T-helper 17 cell (primary cell): ENCODE measurements around the gene SCCPDH. TPM values are rescaled to one million over a fixed set of nuclear protein-coding genes. Genes with fewer than 3 reads are reported as not detected.

ENCODE experiments used
- ATAC-seq: fragments of 150-1000 bp; cut with Tn5 transposase; 2 replicates; pipeline ENCODE4 v1.10.0; 2021; ENCODE audit warnings: mild to moderate bottlenecking, moderate library complexity
- DNase-seq, 3 donors: peaks; one replicate each; pipeline versions ENCODE4 v3.0.0 to v3.0.0-alpha.2; 2020 to 2021
- H3K9me3 ChIP-seq: one replicate; pipeline ENCODE4 v1.7.0; 2013; ENCODE audit warnings: low read length, mild to moderate bottlenecking; ENCODE audit not compliant: control insufficient read depth, poor library complexity, severe bottlenecking
- H3K27ac Mint-ChIP-seq: one replicate; pipeline ENCODE4 v1.8.0; 2022; ENCODE audit warnings: mild to moderate bottlenecking, moderate library complexity, mixed read lengths
- H3K27me3 Mint-ChIP-seq: one replicate; pipeline ENCODE4 v1.8.0; 2022; ENCODE audit warnings: mixed read lengths
- H3K36me3 Mint-ChIP-seq: one replicate; pipeline ENCODE4 v1.8.0; 2022; ENCODE audit warnings: low read depth, mixed read lengths
- H3K4me1 Mint-ChIP-seq: one replicate; pipeline ENCODE4 v1.8.0; 2022; ENCODE audit warnings: mild to moderate bottlenecking, mixed read lengths
- H3K4me3 Mint-ChIP-seq: one replicate; pipeline ENCODE4 v1.8.0; 2022; ENCODE audit warnings: mild to moderate bottlenecking, moderate library complexity, mixed read lengths
- total RNA-seq, 4 donors: library from RNA in 2 of 4; stranded (reverse) in 2 of 4; gene quantifications; one replicate each; pipeline ENCODE4 v1.2.3 and lab custom pipeline; 2022 to 2026

The SCCPDH gene
- total RNA-seq, 2 donors from 2014 or later = 1.9 to 3.2 TPM

DNA sequence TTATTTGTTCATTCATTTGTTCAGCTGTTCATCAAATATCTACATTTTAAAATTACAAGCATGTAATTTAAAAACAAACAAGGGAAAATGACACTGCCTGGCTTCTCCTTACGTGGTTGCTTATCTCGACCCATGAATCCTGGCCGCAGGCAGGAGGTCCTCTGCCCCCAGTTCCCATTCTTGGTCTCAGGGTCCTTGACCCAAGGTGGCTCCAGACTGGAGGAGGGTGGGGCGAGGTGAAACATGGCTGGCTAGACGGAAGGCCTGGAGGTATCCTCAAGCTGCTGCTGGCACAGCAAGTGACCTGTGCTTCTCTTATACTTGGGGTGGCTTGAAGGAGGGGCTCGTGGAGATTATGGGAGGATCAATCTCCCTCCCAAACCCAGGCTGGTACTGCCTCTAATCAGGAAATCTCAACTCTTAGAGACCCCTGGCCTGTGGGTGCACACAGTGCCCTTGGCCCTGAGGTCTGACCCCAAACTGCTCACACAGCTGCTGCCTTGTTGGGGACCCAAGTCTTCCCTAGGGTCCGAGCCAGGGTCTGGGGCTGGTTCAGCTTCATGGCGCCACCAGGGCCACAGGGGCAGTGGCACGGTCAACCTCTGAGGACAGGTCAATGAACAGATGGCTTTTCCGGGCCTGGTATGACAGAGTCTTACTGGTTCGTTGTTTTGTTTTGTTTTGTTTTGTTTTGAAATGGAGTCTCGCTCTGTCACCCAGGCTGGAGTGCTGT lies 63.7 kb downstream of the SCCPDH start:
- no peaks in the 10 kb centered on the region for H3K36me3 Mint-ChIP-seq
- H3K4me1 Mint-ChIP-seq = peaks cover 4% of the 10 kb centered on the region
- H3K27ac Mint-ChIP-seq = no peak overlapping the region
- no peak for DNase-seq
- no peaks in the 10 kb centered on the region for H3K9me3 ChIP-seq
- H3K4me3 Mint-ChIP-seq = no peak overlapping the region
- no peak for ATAC-seq
- peaks cover 23% of the 10 kb centered on the region for H3K27me3 Mint-ChIP-seq

DNA sequence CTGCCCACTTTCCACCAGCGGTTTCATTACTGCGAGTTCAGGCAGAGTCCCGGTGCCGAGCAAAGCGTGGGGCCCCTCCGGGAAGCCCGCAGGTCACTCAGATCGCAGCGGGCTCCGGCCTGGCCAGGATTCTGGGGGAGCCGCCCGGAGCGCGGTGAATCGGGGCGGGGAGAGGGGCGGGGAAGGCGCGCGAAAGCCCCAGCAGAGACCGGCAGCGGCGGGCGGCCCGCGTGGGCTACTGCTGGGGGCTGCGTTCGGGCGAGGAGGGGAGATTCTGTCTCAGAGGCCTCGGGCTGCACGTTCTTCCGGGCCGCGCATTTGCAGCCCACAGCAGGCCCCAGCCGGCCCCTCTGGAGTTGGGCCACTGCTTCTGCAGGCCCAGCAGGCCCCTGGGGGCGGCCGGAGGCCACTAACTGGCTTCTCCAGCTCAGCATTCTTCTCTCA lies 64.7 kb downstream of the SCCPDH start:
- no peaks in the 10 kb centered on the region for H3K36me3 Mint-ChIP-seq
- peaks cover 23% of the 10 kb centered on the region for H3K27me3 Mint-ChIP-seq
- H3K9me3 ChIP-seq = no peaks in the 10 kb centered on the region
- peaks cover 4% of the 10 kb centered on the region for H3K4me1 Mint-ChIP-seq
- H3K4me3 Mint-ChIP-seq = no peak overlapping the region
- DNase-seq (no peak), ATAC-seq (no peak)
- H3K27ac Mint-ChIP-seq = no peak overlapping the region

DNA sequence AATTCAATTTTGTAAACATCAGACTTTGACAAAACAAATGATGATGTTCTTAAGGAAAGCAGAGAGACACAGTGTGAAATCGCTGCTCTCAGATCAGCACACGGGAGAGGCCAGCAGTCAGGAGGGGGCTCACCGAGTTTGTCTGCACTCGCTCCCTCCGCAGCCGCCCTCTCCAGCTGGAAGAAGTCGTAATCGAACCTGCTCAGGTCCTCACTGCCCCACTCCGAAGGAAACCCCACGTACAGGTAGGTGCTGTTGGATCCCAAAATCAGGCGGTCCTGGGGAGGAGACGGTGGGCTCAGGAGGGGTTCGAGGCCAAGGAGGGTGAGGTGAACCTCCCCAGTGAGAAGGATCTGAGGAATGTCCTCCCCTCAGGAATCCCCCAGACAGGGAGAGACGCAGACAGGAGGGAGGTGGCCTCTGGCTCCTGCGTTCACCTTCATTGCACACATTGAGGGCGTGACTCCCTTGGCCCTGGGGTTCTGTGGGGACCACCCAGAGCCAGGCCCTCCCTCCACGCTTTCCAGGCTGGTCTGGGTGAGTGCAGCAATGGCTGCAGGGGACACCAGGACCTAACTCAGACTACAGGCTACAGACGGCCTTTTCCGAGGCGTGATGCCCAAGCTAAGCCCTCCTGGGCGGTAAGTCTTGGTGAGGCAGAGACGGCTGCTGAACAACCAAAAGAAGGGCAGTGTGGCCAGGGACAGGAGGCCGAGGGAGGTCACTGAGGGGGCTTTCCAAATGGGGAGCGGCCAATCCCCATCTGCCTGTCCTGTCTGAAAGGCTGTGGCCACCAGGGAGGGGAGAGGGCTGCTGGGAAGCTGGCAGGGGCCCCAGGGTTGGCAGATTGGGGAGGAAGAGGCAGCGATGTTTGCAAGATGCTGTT lies 65.5 kb downstream of the SCCPDH start:
- Mint-ChIP-seq H3K36me3 (no peaks in the 10 kb centered on the region), H3K4me3 (no peak overlapping the region), H3K27ac (no peak overlapping the region), H3K4me1 (peaks cover 3% of the 10 kb centered on the region), H3K27me3 (peaks cover 23% of the 10 kb centered on the region)
- no peaks in the 10 kb centered on the region for H3K9me3 ChIP-seq
- ATAC-seq = no peak
- no peak for DNase-seq

DNA sequence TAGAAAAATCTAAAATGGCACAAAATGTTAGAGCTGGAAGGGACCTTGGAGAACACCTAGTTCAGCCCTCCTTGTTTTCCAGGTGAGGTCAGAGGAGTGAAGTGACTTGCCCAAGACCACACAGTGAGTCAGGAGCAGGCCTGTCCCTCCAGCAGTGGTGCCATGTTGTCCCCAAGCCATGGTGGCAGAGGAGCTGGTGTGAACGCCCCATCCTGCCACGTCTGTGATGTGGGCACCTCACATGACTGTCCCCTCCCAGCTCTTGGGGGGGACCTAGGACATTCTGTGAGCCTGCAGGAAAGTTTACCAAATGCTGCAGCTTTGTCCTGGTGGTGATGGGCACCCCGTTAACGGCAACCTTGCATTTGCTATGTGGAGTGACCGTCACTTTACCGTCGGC lies 66.2 kb downstream of the SCCPDH start:
- H3K9me3 ChIP-seq = no peaks in the 10 kb centered on the region
- ATAC-seq (no peak), DNase-seq (no peak)
- Mint-ChIP-seq H3K4me1 (peaks cover 2% of the 10 kb centered on the region), H3K4me3 (no peak overlapping the region), H3K27ac (no peak overlapping the region), H3K27me3 (peaks cover 23% of the 10 kb centered on the region), H3K36me3 (no peaks in the 10 kb centered on the region)

DNA sequence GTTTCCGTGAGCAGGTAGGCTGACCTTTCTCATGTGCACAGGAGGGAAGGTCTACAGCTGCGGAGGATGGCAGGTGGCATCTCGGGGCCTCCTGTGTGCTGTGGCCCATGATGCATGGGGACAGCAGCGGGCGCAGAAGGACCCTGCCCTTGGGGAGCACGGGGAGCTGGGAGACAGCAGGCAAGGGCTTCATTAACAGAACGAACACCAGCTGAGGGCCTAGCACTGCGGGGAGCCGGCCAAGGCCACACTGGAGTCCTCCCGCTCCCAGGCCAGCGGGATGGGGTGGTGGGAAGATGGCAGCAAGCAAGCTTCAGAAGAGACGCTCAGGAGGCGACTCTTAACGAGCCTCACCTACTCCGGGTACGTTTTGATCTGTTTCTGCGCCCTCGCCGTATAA lies 66.6 kb downstream of the SCCPDH start:
- no peak overlapping the region for H3K4me3 Mint-ChIP-seq
- H3K4me1 Mint-ChIP-seq = peaks cover 2% of the 10 kb centered on the region
- no peak for DNase-seq
- no peaks in the 10 kb centered on the region for H3K36me3 Mint-ChIP-seq
- H3K27ac Mint-ChIP-seq = no peak overlapping the region
- ATAC-seq = no peak
- H3K27me3 Mint-ChIP-seq = peaks cover 23% of the 10 kb centered on the region
- no peaks in the 10 kb centered on the region for H3K9me3 ChIP-seq

DNA sequence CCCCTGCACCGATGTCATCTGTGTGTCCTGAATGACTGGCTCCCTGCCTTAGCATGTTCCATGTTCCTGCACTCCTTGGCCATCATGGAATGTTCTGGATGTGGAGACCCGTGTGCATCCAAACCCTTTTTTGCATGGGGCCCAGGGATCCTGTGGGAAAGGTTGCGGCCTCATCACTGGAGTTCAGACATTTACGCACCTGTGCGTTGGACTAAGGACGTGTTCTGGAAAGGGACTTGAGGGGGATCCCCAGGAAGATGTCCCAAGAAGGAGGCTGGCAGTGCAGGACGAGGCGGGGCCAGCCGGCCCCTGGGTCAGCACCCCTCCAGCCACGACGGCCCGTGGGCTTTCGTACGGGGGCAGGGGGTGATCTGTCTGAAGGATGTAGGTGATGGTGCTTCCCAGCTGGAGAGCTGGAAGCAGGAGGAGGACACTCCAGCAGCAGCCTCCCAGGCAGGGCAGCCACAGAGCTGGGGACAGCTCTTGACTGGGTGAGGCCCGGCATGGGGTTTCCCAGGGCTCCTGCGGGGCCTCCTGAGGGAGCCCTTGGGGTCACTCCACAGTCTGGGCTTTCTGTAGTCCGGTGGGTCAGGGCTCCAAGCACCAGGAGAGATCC lies 67.2 kb downstream of the SCCPDH start:
- peaks cover 23% of the 10 kb centered on the region for H3K27me3 Mint-ChIP-seq
- no peak overlapping the region for H3K4me3 Mint-ChIP-seq
- ATAC-seq = no peak
- no peaks in the 10 kb centered on the region for H3K36me3 Mint-ChIP-seq
- H3K9me3 ChIP-seq = no peaks in the 10 kb centered on the region
- H3K4me1 Mint-ChIP-seq = peaks cover 2% of the 10 kb centered on the region
- no peak for DNase-seq
- H3K27ac Mint-ChIP-seq = no peak overlapping the region

DNA sequence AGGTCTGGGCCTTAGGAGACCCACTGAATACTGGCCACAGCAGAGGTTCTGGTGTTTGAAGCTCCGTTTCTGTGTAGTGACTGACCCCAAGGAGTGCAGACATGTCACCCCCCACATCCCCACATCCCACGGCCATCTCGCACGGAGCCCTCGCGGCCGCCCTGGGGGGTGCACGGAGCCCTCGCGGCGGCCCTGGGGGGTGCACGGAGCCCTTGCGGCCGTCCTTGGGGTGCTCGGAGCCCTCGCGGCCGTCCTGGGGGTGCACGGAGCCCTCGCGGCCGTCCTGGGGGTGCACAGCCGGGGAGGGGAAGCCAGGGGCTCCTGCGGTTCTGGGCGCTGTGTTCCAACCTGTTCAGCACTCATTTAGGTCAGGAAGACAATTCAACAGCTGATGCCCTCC lies 68.4 kb downstream of the SCCPDH start:
- no peaks in the 10 kb centered on the region for H3K9me3 ChIP-seq
- ATAC-seq = no peak
- no peak overlapping the region for H3K27ac Mint-ChIP-seq
- DNase-seq = no peak
- H3K4me1 Mint-ChIP-seq = peaks cover 2% of the 10 kb centered on the region
- H3K36me3 Mint-ChIP-seq = no peaks in the 10 kb centered on the region
- H3K27me3 Mint-ChIP-seq = peaks cover 23% of the 10 kb centered on the region
- H3K4me3 Mint-ChIP-seq = no peak overlapping the region

DNA sequence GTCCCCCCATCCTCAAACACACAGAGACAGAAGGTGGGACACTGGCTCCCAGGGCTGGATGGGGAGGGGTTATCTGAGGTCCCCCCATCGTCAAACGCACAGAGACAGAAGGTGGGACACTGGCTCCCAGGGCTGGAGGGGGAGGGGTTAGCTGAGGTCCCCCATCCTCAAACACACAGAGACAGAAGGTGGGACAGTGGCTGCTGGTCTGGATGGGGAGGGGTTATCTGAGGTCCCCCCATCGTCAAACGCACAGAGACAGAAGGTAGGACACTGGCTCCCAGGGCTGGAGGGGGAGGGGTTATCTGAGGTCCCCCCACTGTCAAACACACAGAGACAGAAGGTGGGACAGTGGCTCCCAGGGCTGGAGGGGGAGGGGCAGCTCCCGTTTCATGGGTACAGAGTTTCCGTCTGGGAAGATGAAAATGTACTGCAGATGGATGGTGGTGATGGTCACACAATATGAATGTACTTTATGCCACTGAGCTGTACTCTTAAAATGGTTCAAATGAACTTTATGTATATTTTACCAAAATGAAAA lies 69.2 kb downstream of the SCCPDH start:
- H3K4me3 Mint-ChIP-seq = no peak overlapping the region
- H3K27ac Mint-ChIP-seq = no peak overlapping the region

DNA sequence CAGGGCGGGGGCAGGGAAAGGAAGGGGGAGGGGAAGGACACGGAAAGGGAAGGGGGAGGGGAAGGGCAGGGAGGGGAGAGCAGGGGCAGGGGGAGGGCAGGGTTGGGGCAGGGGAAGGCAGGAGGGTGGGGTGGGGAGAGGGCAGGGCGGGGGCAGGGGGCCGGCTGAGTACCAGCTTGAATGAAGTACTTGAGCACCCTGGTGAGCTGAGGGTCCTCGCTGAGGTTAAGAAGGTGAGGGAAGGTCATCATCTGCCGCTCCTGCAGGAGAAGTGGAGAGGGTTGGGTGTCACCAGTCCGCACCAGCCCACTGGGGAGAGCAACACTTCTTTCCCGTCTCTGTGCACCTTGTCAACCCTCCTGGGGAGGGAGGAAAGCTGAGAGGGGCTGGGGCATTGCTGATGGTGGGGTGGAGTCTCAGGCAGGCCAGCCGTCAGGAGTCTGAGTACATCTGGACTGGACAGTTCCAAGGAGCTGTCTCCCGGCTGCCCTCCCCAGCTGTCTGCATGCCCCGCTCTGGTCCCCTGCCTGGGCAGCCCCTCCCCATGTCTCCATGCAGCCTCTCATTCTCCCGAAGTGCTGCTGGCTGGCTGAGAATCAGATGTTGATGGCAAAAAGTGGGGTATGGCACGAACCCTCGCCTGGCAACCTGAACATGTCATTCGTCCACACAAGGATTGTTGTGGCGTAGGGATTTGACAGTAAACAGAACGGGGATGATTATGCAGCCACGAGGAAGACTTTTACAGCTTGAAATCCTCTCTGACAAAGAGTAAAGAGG lies 70.0 kb downstream of the SCCPDH start:
- no peaks in the 10 kb centered on the region for H3K36me3 Mint-ChIP-seq
- no peak overlapping the region for H3K4me3 Mint-ChIP-seq
- H3K27ac Mint-ChIP-seq = no peak overlapping the region
- peaks cover under 1% of the 10 kb centered on the region for H3K4me1 Mint-ChIP-seq
- H3K27me3 Mint-ChIP-seq = peaks cover 34% of the 10 kb centered on the region
- no peak for DNase-seq
- no peak for ATAC-seq
- H3K9me3 ChIP-seq = no peaks in the 10 kb centered on the region

More for the DNA sequence above, 69.2 kb downstream of the SCCPDH start:
- Mint-ChIP-seq H3K27me3 (peaks cover 28% of the 10 kb centered on the region), H3K4me1 (peaks cover 2% of the 10 kb centered on the region), H3K36me3 (no peaks in the 10 kb centered on the region)
- H3K9me3 ChIP-seq = no peaks in the 10 kb centered on the region
- DNase-seq = no peak
- ATAC-seq = no peak

DNA sequence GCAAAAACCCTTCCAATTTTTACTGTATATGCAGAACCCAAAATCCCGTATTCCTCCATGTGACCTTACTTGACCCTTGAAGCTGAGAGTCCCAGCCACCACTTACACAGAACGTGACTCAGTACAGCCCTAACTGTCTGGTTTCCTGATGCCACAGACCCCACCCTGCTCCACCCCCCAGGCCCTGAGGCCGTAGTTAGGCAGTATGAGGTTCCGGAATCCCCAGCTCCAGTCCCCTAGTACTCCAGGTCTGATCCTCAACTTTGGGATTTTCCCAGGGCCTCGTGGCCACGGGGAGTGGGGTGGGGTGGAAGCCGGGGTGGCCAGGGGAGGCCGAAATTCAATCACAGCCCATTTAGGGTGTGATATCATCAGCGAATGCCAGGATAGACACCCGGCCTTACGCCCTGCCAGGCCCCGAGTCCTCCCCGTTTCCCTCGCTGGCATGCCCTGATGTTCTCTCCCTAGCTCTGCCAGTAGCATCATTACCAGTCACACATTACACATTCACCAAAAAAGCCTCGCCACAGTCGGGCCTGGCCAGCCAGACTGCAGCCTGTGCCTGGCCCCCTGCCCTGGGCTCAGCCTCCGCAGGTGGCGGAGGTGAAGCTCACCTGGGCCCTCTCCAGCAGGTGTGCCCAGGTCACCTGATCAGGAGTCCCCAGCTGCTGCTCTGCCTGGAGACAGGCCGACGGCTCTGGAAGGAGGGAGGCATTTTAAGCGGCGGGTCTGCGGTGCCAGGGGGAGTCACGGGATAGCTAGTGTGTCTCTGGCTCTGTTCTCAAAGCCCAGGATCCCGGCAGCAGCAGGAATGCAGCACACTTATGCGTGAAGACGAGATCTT lies 70.8 kb downstream of the SCCPDH start:
- ATAC-seq = no peak

DNA sequence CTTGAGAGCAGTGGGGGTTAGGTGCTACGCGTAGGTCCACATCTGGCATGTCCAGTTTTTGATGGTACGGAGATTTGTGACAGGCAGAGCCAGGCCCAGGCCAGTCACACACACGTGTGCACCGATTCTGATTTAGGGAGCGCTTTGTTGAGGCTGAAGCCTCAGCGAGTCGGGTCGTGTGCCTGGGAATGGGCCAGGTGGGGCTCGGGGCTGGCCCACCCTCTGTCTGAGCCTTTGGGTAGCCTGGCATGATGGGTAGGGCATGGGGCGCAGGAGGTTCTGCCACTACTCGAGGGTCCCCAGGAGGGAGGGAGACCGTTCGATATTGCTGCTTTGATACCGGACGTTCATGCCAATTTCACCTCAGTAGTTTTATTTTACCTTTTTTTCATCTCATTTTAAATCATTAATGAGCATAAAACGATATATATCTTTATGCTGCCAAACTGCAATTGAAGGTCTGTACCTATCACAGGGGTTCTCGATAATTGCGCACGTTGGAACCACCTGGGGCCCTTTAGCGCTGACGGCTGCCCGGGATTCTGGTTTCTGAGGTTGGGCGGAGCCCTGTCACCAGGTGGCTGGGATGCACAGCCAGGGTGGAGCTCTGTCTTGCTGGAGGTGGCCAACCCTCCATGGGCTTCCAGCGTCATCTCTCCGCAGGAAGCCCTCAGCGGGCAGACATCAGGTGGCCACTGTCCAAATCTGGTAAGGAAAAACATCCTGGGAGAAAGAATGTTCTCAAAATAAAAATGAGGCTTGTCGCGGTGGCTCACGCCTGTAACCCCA lies 71.9 kb downstream of the SCCPDH start:
- no peak overlapping the region for H3K27ac Mint-ChIP-seq
- no peaks in the 10 kb centered on the region for H3K4me1 Mint-ChIP-seq

More for the DNA sequence above, 70.8 kb downstream of the SCCPDH start:
- Mint-ChIP-seq H3K4me1 (no peaks in the 10 kb centered on the region), H3K27ac (no peak overlapping the region), H3K4me3 (no peak overlapping the region), H3K27me3 (peaks cover 27% of the 10 kb centered on the region), H3K36me3 (no peaks in the 10 kb centered on the region)
- no peaks in the 10 kb centered on the region for H3K9me3 ChIP-seq
- DNase-seq = no peak

More for the DNA sequence above, 71.9 kb downstream of the SCCPDH start:
- H3K27me3 Mint-ChIP-seq = peaks cover 19% of the 10 kb centered on the region
- ATAC-seq (no peak), DNase-seq (no peak)
- no peaks in the 10 kb centered on the region for H3K9me3 ChIP-seq
- H3K4me3 Mint-ChIP-seq = no peak overlapping the region
- no peaks in the 10 kb centered on the region for H3K36me3 Mint-ChIP-seq
